Umbilical cord (tissue), 2 donors: ENCODE data around the gene NLRC3. TPM values are rescaled to one million over a fixed set of nuclear protein-coding genes. Genes with fewer than 3 reads are reported as not detected.
"Not testable (repeated sequence)": the region's sequence is repeated elsewhere in the genome, so short reads cannot be mapped to it uniquely, and the experiment has no call there.

Source experiments
- DNase-seq: peaks from one replicate; pipeline ENCODE4 v3.0.0-alpha.2; 2015; ENCODE audit warnings: low spot score
- total RNA-seq: library from RNA; depleted of rRNA; stranded (reverse); fragments of >200 nt; gene quantifications from one replicate; pipeline ENCODE4 v1.2.3, GENCODE V29; 2014; ENCODE audit warnings: low replicate concordance; ENCODE audit not compliant: insufficient read depth

The NLRC3 gene
- total RNA-seq, 1 donor from 2014 or later: 9.1 TPM

- no peak for DNase-seq
Observed at GRCh38 chr16:3546986-3547682, 30.1 kb downstream of the NLRC3 start.

GRCh38 chr16:3542601-3543373, 34.4 kb downstream of the NLRC3 start:
- DNase-seq: no peak

- DNase-seq: no peak
Observed at GRCh38 chr16:3541527-3542155, 35.6 kb downstream of the NLRC3 start.

GRCh38 chr16:3538222-3538621, 39.0 kb downstream of the NLRC3 start:
- no peak for DNase-seq

GRCh38 chr16:3536851-3537250, 40.4 kb downstream of the NLRC3 start:
- no peak for DNase-seq

- DNase-seq: no peak
Observed at GRCh38 chr16:3536271-3536731, 40.9 kb downstream of the NLRC3 start.

GRCh38 chr16:3534126-3534525, 43.1 kb downstream of the NLRC3 start:
- DNase-seq: no peak

GRCh38 chr16:3532741-3533140, 44.5 kb downstream of the NLRC3 start:
- DNase-seq: no peak

GRCh38 chr16:3530371-3530914, 46.8 kb downstream of the NLRC3 start:
- DNase-seq: no peak

- no peak for DNase-seq
Observed at GRCh38 chr16:3529175-3529574, 48.0 kb downstream of the NLRC3 start.

- DNase-seq: no peak
Observed at GRCh38 chr16:3528406-3528805, 48.8 kb downstream of the NLRC3 start.

GRCh38 chr16:3527216-3527829, 49.9 kb downstream of the NLRC3 start:
- not testable (repeated sequence) for DNase-seq

GRCh38 chr16:3525951-3526350, 51.3 kb downstream of the NLRC3 start:
- DNase-seq: no peak

GRCh38 chr16:3523281-3523680, 53.9 kb downstream of the NLRC3 start:
- no peak for DNase-seq

GRCh38 chr16:3520841-3521240, 56.4 kb downstream of the NLRC3 start:
- no peak for DNase-seq

GRCh38 chr16:3520413-3520812, 56.8 kb downstream of the NLRC3 start:
- peak; percentile 98 for DNase-seq

- DNase-seq: no peak
Observed at GRCh38 chr16:3519581-3519980, 57.6 kb downstream of the NLRC3 start.

- DNase-seq: no peak
Observed at GRCh38 chr16:3518986-3519348, 58.2 kb downstream of the NLRC3 start.

- no peak for DNase-seq
Observed at GRCh38 chr16:3518292-3518985, 58.8 kb downstream of the NLRC3 start.

- no peak for DNase-seq
Observed at GRCh38 chr16:3515897-3516296, 61.3 kb downstream of the NLRC3 start.

GRCh38 chr16:3514621-3515020, 62.6 kb downstream of the NLRC3 start:
- DNase-seq: no peak
